ENCODE data around the gene D2HGDH.
"Not testable (repeated sequence)": the region's sequence is repeated elsewhere in the genome, so short reads cannot be mapped to it uniquely, and the experiment has no call there.

D2HGDH gene

DNA sequence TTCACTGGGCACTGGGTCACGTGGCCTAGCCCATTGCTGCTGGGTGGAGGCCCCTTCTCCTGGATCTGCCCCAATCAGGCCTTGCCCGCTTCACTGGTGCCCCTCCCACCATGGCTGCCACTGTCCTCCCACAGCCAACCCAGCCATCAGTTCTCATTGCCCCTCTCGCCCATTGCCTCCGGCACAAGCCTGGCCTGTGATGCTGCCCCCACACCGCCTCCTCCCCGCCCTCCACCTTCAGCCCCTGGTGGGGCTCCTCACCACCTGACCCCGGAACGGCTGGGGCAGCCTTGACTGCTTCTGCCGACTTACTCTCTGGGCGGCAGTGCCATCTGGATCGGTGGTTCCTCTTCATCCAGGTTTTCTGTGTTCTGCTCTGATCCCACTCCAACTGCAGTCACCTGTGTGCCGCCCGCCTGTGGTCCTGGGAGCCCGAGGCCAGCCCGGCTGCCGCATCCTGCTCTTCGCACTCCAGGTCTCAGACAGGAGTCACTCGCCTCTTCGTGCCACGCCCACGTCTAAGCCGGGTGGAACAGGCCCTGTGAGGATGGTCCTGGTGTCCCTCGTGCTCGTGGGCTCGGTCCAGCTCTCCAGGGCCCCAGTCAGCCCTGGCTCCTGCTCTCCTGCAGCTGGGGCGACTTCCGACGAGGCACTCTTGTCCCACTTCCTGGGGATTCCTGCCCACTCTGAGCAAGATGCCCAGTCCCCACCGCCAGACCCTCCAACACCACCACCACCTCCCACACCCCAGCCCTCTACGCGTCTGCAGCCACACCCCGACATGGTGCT lies 14.2 kb downstream of the D2HGDH start:
- no peak for DNase-seq (ENCODE audit: low spot score)

DNA sequence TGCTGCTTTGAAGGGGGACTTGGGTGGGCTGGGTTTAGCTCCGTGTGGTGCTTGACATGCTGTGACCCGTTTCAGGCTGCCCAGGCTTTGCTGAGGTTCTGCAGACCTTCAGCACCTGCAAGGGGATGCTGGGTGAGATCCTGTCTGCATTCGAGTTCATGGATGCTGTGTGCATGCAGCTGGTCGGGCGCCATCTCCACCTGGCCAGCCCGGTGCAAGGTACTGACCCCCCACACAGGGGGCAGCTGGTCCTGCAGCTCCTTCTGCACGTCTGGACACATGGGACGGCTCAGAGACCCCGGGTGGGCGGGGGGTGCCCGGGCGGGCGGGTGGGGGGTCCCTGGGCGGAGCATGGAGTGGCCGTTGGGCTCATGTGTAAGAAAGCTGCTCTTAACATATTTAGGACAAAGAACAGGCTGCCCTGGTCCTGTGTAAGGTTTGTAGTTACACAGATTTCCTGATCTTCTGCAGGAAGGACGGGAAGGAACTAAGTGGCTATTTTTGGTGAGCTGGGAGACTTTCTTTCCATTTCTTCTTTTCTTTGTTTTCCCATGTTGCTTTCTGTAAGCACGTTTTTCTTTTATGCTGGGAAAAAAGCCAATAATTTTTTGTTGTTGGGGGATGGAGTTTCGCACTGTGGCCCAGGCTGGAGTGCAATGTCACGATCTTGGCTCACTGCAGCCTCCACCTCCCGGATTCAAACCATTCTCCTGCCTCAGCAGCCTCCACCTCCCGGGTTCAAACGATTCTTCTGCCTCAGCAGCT lies 15.8 kb downstream of the D2HGDH start:
- DNase-seq (ENCODE audit: low spot score) = no peak

DNA sequence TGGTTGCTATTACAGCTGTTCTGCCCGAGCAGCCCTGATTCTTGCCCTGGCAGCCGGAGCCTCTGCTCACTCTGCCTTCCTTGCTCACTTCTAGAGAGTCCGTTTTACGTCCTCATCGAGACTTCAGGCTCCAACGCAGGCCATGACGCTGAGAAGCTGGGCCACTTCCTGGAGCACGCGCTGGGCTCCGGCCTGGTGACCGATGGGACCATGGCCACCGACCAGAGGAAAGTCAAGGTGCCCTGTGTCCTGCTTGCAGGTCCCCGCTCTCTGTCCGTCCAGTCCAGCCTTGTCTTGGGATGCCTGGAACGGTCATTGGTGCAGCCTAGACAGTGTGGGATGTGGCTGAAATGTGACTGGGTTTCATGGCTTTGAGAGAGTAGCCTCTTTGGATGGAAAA lies 16.7 kb downstream of the D2HGDH start:
- DNase-seq (ENCODE audit: low spot score) = no peak

DNA sequence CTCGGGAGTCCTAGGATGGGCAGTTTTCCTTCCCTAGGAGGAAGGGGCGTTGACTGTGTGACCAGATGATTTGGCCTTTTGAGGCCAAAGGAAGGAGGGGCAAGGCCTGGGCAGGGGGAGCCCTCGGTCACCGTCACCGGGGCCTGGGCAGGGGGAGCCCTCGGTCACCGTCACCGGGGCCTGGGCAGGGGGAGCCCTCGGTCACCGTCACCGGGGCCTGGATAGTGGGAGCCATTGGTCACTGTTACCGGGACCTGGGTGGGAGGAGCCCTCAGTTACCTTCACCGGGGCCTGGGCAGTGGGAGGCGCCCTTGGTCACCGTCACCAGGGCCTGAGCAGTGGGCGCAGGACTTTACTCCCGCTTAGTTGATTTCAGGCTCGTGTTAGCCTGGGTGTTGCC lies 17.3 kb downstream of the D2HGDH start:
- no peak for DNase-seq (ENCODE audit: low spot score)

- no peak for DNase-seq (ENCODE audit: low spot score)
These were observed 17.8 kb downstream of the D2HGDH start for GRCh38 chr2:241752253-241752652.

GRCh38 chr2:241752689-241753276 lies 18.4 kb downstream of the D2HGDH start:
- DNase-seq (ENCODE audit: low spot score) = no peak

DNA sequence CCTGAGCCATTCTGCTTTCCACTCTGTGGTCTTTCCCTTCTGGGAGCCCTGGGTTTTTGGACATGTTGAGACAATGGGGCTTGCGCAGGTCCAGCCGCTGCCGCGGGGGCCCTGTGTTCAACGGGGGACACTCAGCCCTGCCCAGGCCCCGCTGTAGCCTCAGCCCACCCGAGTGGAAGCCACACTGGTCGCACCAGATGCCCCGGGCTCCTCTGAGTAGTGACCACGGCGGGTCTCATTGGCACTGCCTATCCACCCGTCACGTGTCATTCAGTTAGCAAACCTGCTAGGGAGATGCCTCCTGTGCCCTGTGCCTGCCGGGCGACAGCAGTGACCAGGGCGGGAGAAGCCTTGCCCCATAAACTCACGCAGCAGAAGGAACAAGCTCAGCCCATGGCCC lies 19.1 kb downstream of the D2HGDH start:
- DNase-seq (ENCODE audit: low spot score) = no peak

DNA sequence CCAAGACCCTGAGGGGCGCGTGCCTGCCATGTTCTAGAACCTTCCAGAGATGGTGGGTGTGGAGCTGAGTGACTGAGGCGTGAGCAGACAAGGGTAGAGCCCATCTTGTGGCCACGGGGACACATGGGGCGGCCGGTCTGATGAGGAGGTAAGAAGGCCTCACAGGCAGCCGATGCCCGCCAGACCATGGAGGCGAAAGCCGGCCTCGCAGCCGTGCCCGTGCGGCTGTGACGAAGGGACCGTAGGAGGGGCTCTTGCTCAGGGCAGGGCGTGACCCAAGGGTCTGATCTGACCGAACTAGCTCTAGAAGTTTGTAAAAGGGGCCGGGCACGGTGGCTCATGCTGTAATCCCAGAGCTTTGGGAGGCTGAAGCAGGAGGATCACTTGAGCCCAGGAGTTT lies 19.6 kb downstream of the D2HGDH start:
- DNase-seq (ENCODE audit: low spot score) = no peak

- DNase-seq (ENCODE audit: low spot score) = no peak
These were observed 20.7 kb downstream of the D2HGDH start for GRCh38 chr2:241755166-241755565.

DNA sequence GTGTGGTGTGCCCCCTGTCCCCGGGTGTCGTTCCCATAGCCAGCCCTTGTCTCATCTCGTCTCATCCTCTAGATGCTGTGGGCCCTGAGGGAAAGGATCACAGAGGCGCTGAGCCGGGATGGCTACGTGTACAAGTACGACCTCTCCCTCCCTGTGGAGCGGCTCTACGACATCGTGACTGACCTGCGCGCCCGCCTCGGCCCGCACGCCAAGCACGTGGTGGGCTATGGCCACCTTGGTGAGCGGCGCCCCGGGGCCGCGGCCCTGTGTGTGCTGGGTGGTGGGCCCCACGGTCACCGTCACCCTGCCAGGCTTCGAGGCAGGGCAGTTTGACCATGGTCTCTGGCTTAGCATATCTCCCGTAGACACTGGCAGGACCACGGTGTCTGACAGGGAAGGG lies 21.3 kb downstream of the D2HGDH start:
- no peak for DNase-seq (ENCODE audit: low spot score)

DNA sequence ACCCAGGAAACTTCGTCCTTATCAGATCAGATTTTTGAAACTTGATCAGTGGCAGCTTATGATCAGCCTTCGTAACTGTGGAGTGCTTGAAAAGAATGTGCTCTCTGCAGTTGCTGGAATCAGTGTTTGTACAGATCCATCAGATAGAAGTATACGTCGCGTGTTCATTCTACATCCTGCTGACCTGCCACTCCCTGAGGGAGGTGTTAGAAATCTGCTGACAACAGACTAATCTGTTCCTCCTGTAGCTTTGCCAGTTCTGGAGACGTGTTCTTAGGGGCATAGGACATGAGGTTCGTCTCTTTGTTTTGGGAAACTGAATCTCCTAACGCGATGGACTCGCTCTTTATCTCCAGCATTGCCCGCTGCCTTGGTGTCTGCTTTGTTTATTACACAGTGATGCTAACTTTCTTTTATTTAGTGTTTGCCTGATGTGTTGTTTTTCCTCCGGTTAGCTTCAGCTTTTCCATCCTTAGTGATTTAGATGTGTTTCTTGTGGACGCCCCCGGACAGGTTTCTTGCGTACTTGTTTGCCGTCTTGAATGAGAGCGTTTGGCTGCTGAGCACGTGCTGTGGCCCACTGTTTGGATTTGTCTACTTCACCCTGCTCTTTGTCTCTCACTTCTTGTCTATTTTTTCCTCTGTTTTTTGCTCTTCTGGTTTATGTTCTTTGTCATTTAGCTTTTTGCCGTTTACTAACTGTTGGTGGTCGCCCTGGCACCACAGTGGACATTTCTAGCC lies 24.8 kb downstream of the D2HGDH start:
- no peak for DNase-seq (ENCODE audit: low spot score)

- not testable (repeated sequence) for DNase-seq (ENCODE audit: low spot score)
These were observed 25.5 kb downstream of the D2HGDH start for GRCh38 chr2:241759893-241760292.

GRCh38 chr2:241760301-241760771 lies 25.9 kb downstream of the D2HGDH start:
- DNase-seq (ENCODE audit: low spot score) = no peak

GRCh38 chr2:241762321-241762932 lies 28.0 kb downstream of the D2HGDH start:
- no peak for DNase-seq (ENCODE audit: low spot score)

DNA sequence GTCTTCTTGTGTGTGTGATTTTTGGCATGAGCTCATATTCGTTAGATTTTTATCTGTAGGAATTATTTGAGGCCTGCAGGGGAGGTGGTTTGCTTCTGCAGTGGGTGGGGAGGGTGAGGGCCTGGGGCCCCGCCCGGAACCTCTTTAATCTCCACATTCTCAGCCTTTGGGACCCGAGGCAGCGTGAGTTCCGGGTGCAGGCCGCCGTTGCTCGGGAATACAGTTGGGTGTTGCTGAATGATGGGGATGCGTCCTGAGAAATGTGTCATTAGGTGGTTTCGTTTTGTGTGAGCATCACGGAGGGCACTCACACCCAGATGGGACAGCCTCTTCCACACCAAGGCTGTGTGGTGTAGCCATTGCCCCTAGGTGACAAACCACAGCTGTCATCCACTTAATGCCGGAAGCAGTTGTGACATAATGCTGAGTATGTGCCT lies 28.5 kb downstream of the D2HGDH start:
- DNase-seq (ENCODE audit: low spot score) = no peak

GRCh38 chr2:241763551-241764274 lies 29.3 kb downstream of the D2HGDH start:
- no peak for DNase-seq (ENCODE audit: low spot score)

DNA sequence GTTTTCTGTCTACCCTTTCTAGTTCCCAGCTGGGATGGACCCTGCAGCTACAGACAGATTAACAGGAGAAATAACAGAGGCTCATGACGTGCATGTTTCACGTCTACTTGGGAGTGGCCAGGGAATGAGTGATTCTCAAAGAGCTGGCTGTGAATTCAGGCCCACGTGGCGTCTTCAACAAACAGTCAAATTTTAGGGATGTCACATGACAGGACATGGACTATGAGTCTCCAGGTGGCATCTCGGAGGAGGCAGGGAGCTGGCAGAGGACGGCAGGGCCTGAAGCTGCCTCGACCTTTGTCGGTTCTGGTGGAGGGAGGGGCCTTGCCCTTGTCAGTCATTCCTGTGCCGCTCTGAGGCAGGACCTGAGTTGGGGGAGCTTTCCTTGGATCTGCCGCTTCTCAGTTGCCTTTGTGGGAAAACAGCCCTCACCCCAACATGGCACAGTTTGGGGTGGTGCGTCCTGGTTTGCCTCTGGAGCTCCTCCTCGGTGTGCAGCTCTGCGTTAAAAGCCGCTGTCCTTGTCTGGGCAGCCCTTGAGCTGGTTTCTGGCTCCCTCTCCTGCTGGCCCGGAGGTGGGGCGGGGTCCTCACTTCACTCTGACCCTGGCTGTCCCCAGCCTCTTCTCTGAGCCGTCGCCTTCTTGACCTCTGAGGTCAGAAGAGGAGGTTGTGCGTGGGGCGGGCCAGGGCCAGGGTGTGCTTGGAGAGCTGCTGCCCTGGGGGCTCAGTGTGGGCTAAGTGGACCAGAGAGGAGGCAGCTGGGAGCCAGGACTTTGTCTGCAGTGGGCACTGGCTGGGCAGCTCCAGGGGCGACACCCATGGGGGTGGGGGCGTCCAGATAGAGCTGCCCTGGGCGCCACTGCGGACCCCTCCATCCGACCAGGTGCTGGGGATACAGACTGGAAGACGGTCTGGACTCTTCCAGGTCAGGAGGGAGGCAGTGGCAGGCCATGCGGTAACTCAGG lies 30.1 kb downstream of the D2HGDH start:
- no peak for DNase-seq (ENCODE audit: low spot score)

DNA sequence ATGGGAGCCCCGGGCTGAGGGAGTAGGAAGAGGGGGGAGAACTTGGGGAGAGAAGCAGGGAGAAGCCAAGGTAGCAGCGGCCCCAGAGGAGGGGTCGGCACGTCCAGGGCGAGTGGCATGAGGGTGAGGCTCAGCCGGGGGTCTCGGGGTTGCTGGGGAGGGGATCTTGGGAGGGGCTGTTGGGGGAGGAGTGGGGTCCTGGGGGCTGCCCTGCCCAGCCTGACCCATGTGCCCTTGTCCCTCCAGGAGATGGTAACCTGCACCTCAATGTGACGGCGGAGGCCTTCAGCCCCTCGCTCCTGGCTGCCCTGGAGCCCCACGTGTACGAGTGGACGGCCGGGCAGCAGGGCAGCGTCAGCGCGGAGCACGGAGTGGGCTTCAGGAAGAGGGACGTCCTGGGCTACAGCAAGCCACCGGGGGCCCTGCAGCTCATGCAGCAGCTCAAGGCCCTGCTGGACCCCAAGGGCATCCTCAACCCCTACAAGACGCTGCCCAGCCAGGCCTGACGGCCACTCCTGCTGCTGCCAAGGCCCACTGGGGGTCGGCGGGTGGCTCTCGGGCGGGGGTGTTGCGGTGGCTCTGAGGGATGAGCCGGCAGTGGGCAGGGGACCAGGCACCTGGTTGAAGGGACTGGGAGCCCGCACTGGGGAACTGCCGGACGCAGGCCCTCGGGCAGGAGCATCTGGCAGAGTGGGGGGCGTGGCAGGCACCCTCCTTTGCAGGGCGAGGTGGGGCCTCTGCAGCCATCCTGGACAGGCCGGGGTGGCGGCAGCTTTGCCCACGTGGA lies 33.2 kb downstream of the D2HGDH start:
- DNase-seq (ENCODE audit: low spot score) = no peak

DNA sequence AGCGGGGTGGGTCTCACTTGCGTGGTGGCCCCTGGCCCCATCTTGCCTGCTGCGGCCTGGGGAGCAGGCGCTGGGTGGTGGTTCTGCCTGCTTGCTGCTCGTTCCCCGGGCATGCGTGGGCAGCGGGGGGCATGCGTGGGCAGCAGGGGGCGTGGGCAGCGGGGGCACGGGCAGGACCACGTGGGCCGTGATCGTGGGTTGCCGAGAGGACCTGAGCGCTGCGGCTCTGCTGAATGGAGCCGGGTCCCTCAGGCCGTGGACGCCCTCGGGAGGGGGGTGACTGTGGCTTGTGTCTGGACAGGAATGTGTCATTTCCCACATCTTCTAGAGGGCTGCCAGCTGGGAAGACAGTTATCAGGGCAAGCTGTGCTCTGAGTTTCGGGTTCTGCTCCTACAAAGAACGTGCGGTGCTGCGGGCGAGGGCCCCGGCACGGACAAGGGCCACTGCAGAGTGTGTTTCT lies 33.9 kb downstream of the D2HGDH start:
- no peak for DNase-seq (ENCODE audit: low spot score)
